ENCODE data around the gene KIF5A. TPM values are rescaled to one million over a fixed set of nuclear protein-coding genes. Genes with fewer than 3 reads are reported as not detected.

Gene KIF5A
- total and polyA plus RNA-seq, 2 of the 13 experiments (the other 11 are each of a cell fraction or from before 2014, with no cell fraction given), result 1.6 to 11.9 TPM

- H3K4me1 ChIP-seq (ENCODE audit: insufficient read depth, low read length), result peaks cover 30% of the 10 kb centered on the region
- intact Hi-C loops (cut with micrococcal nuclease; ENCODE audit: unreplicated experiment) (loop anchor here (5.0 kb wide), 1 partner anchor 97 kb away; no protein-coding TSS in a partner anchor), in situ Hi-C loops (cut with HindIII; ENCODE audit: extremely low pct_ligation_motif_present, low pct_unique_long_range_greater_than_20kb) (no loop called here)
- peak overlapping the region; percentile 91 for H3K4me2 ChIP-seq (ENCODE audit: low read depth, low read length)
- TF ChIP-seq ZNF468 (CRISPR knock-in tag; IDR thresholded peaks at IDR 0.05), result no peak
- no peak for TF ChIP-seq ZHX1 (CRISPR knock-in tag; IDR thresholded peaks at IDR 0.05; ENCODE audit: low read depth)
- no peak for TF ChIP-seq ADNP (CRISPR knock-in tag; IDR thresholded peaks at IDR 0.05)
- no peak for TF ChIP-seq NCOA5 (CRISPR knock-in tag; IDR thresholded peaks at IDR 0.05)
- peak; percentile 28; the same call in 1 of the 2 replicates for TF ChIP-seq NR2F6 (IDR thresholded peaks at IDR 0.05)
- no peak for TF ChIP-seq NR2F6 (CRISPR knock-in tag; IDR thresholded peaks at IDR 0.05)
- TF ChIP-seq RFX3 (CRISPR knock-in tag; IDR thresholded peaks at IDR 0.05), result 0 out of 2 replicates have a peak, but pooled peaks have one; percentile 39
- TF ChIP-seq ZNF543 (CRISPR knock-in tag; IDR thresholded peaks at IDR 0.05), result no peak
- no peak for TF ChIP-seq ZNF326 (CRISPR knock-in tag; IDR thresholded peaks at IDR 0.05; ENCODE audit: borderline replicate concordance)
- TF ChIP-seq CCAR2 (optimal IDR thresholded peaks at IDR 0.05; ENCODE audit: low read depth, low read length), result no peak
- TF ChIP-seq TSC22D2 (CRISPR knock-in tag; IDR thresholded peaks at IDR 0.05; ENCODE audit: borderline replicate concordance), result no peak
- peak; percentile 62 for TF ChIP-seq NR2C2 (CRISPR knock-in tag; IDR thresholded peaks at IDR 0.05; ENCODE audit: borderline replicate concordance)
- no peak for TF ChIP-seq ZNF280B (CRISPR knock-in tag; IDR thresholded peaks at IDR 0.05; ENCODE audit: borderline replicate concordance)
- TF ChIP-seq ZFP41 (CRISPR knock-in tag; IDR thresholded peaks at IDR 0.05; ENCODE audit: borderline replicate concordance), result no peak
- no peak for TF ChIP-seq ZBTB49 (CRISPR knock-in tag; IDR thresholded peaks at IDR 0.05; ENCODE audit: borderline replicate concordance)
- no peak for TF ChIP-seq SAP130 (CRISPR knock-in tag; IDR thresholded peaks at IDR 0.05; ENCODE audit: low read depth)
- no peak for TF ChIP-seq ELF1 (CRISPR knock-in tag; IDR thresholded peaks at IDR 0.05)
- no peak for TF ChIP-seq SNAPC2 (CRISPR knock-in tag; IDR thresholded peaks at IDR 0.05)
- peaks cover 19 to 54% of the 10 kb centered on the region in 2 experiments; a peak in 4 of 5 replicates for H3K36me3 ChIP-seq (replicated peaks in 1 of 2; ENCODE audit: control insufficient read depth in 1 of 2, insufficient read depth in 2 of 2, low read length in 2 of 2)
- ChIA-PET POLR2A (interaction anchor here (1.1 to 3.0 kb wide), 5 partner anchors 9 to 51 kb away, joined by 3 to 21 read pairs (median 5); partner anchors contain the start of gene DCTN2), CTCF (ENCODE audit: low intra/inter-chr PET ratio, low total read pairs) (no interaction called here)
- BruUV-seq (replicated peaks), result no TSS peak
- H3K9ac ChIP-seq (ENCODE audit: insufficient read depth, low read depth, low read length), result peak overlapping the region; percentile 89; the same call in 1 of the 2 replicates
- no peak for DNase-seq (ENCODE audit: low spot score)
- peaks cover 17% of the 10 kb centered on the region for H3K79me2 ChIP-seq (ENCODE audit: insufficient read depth, low read length)
- ATAC-seq, result no peak
- no peak overlapping the region for H2AFZ ChIP-seq (ENCODE audit: low read length)
- peaks cover 2% of the 10 kb centered on the region; the same call in 1 of the 2 replicates for H4K20me1 ChIP-seq (ENCODE audit: insufficient read depth, low read length)
- FAIRE-seq, result no peak
- no peaks in the 10 kb centered on the region for H3K9me3 ChIP-seq (ENCODE audit: low read length)
- no peak overlapping the region for H3K27ac ChIP-seq (ENCODE audit: extremely low read length, insufficient read depth, low read length)
- 91% methylated on average over 9 of the region's 11 CpGs for WGBS (ENCODE audit: low lambda C conversion rate)
- H3K27me3 ChIP-seq (ENCODE audit: control insufficient read depth in 1 of 2, insufficient read depth in 2 of 2, low read length in 2 of 2), result no peaks in the 10 kb centered on the region; a peak in 1 of 5 replicates
- H3K4me3 ChIP-seq (replicated peaks in 1 of 3; ENCODE audit: insufficient read depth in 1 of 3, low read depth in 2 of 3, low read length in 3 of 3), result peak overlapping the region in 1 of 3 experiments; percentile 89; a peak in 2 of 6 replicates
Observed at GRCh38 chr12:57524814-57525614, 24.8 kb upstream of the KIF5A start.
